Measurements from ENCODE around the gene CHRDL2.

GRCh38 chr11:74693531-74693930 lies 37.7 kb downstream of the CHRDL2 start:
- no peak for TF ChIP-seq YY1 (IDR thresholded peaks at IDR 0.05; ENCODE audit: insufficient read depth, insufficient read length)
- no peak for TF ChIP-seq ZNF274 (IDR thresholded peaks at IDR 0.05; ENCODE audit: low read depth, low read length)

All from NT2/D1 (cell line).